Glutamatergic neuron (in vitro differentiated cells): ENCODE measurements around the gene PLEKHB2. TPM values are rescaled to one million over a fixed set of nuclear protein-coding genes. Genes with fewer than 3 reads are reported as not detected.

ENCODE experiments used
- DNase-seq: peaks from one replicate; pipeline ENCODE4 v3.0.0; 2022
- H3K27ac Mint-ChIP-seq: one replicate; pipeline ENCODE4 v1.8.0; 2020; ENCODE audit warnings: mild to moderate bottlenecking, mixed read lengths, inconsistent platforms; ENCODE audit not compliant: unreplicated experiment
- H3K27me3 Mint-ChIP-seq: one replicate; pipeline ENCODE4 v1.8.0; 2020; ENCODE audit warnings: mild to moderate bottlenecking, moderate library complexity, mixed read lengths, inconsistent platforms; ENCODE audit not compliant: unreplicated experiment
- H3K36me3 Mint-ChIP-seq: one replicate; pipeline ENCODE4 v1.8.0; 2020; ENCODE audit warnings: mild to moderate bottlenecking, mixed read lengths, inconsistent platforms; ENCODE audit not compliant: unreplicated experiment
- H3K4me1 Mint-ChIP-seq: one replicate; pipeline ENCODE4 v1.8.0; 2020; ENCODE audit warnings: mild to moderate bottlenecking, low read depth, mixed read lengths, inconsistent platforms; ENCODE audit not compliant: unreplicated experiment
- H3K4me3 Mint-ChIP-seq: one replicate; pipeline ENCODE4 v1.8.0; 2020; ENCODE audit warnings: mild to moderate bottlenecking, mixed read lengths, inconsistent platforms; ENCODE audit not compliant: unreplicated experiment
- H3K9me3 Mint-ChIP-seq: one replicate; pipeline ENCODE4 v1.8.0; 2020; ENCODE audit warnings: mild to moderate bottlenecking, moderate library complexity, mixed read lengths, inconsistent platforms; ENCODE audit not compliant: unreplicated experiment
- CTCF ChIP-seq: fragments of 200-600 bp; sonication (generic); IDR thresholded peaks from one replicate; pipeline ENCODE4 v1.5.0; 2021; ENCODE audit not compliant: partially characterized antibody, unreplicated experiment
- total RNA-seq: library from RNA; stranded (reverse); fragmentation: NEBNext Ultra II Directional; extraction: Animal tissue kit (Norgen Biotek cat#: 25700); gene quantifications from one replicate; pipeline ENCODE4 v1.2.1, GENCODE V29; 2021; ENCODE audit not compliant: unreplicated experiment

The PLEKHB2 gene
- total RNA-seq, 1 donor from 2014 or later = 42.4 TPM

GRCh38 chr2:131085646-131086045 is 19.5 kb upstream of the PLEKHB2 start:
- no peak overlapping the region for H3K27ac Mint-ChIP-seq
- peaks cover 12% of the 10 kb centered on the region for H3K4me1 Mint-ChIP-seq
- DNase-seq = no peak
- H3K27me3 Mint-ChIP-seq = no peaks in the 10 kb centered on the region
- H3K4me3 Mint-ChIP-seq = no peak overlapping the region
- no peaks in the 10 kb centered on the region for H3K9me3 Mint-ChIP-seq
- H3K36me3 Mint-ChIP-seq = no peaks in the 10 kb centered on the region
- TF ChIP-seq CTCF = no peak

GRCh38 chr2:131092458-131093005 is 12.6 kb upstream of the PLEKHB2 start:
- peak overlapping the region; percentile 85 for H3K27ac Mint-ChIP-seq
- H3K36me3 Mint-ChIP-seq = no peaks in the 10 kb centered on the region
- no peak for TF ChIP-seq CTCF
- H3K4me3 Mint-ChIP-seq = peak overlapping the region; percentile 89
- DNase-seq = no peak
- H3K4me1 Mint-ChIP-seq = no peaks in the 10 kb centered on the region
- peaks cover 9% of the 10 kb centered on the region for H3K9me3 Mint-ChIP-seq
- peaks cover 2% of the 10 kb centered on the region for H3K27me3 Mint-ChIP-seq

- H3K27ac Mint-ChIP-seq = peak within 1 kb of the TSS; percentile 95
- TF ChIP-seq CTCF = no peak
- H3K36me3 Mint-ChIP-seq = no peaks in the 10 kb centered on the region
- peak within 1 kb of the TSS; percentile 96 for H3K4me3 Mint-ChIP-seq
- DNase-seq = peak; percentile 90
- peaks cover 2% of the 10 kb centered on the region for H3K27me3 Mint-ChIP-seq
- no peaks in the 10 kb centered on the region for H3K4me1 Mint-ChIP-seq
- H3K9me3 Mint-ChIP-seq = peaks cover 9% of the 10 kb centered on the region
These were observed 12.0 kb upstream of the PLEKHB2 start, which contains the start of gene FAM168B for GRCh38 chr2:131093006-131093695. FAM168B (minus strand) TSS chr2:131093460; CDS start chr2:131082646, 10,814 bp downstream.

- Mint-ChIP-seq H3K4me1 (no peaks in the 10 kb centered on the region), H3K9me3 (peaks cover 9% of the 10 kb centered on the region)
These were observed 11.3 kb upstream of the PLEKHB2 start for GRCh38 chr2:131093696-131094462.

More at GRCh38 chr2:131093696-131094462, 11.3 kb upstream of the PLEKHB2 start:
- Mint-ChIP-seq H3K27me3 (peaks cover 2% of the 10 kb centered on the region), H3K4me3 (peak overlapping the region; percentile 96), H3K36me3 (no peaks in the 10 kb centered on the region), H3K27ac (peak overlapping the region; percentile 95)
- DNase-seq = no peak
- no peak for TF ChIP-seq CTCF
